Spleen (tissue), 11 donors: Measurements from ENCODE around the gene SPON1. TPM values are rescaled to one million over a fixed set of nuclear protein-coding genes. Genes with fewer than 3 reads are reported as not detected.
A peak's percentile ranks its signal among the peaks of the same experiment; 100 is the strongest.

Source experiments
- DNase-seq: peaks from one replicate; pipeline ENCODE4 v3.0.0-alpha.2; 2020
- H3K27ac ChIP-seq, 8 donors: fragments of 200-600 bp; sonication (generic) in 7 of 8; 1 replicate in 4 of 8; 2 replicates in 4 of 8; pipeline versions ENCODE4 v1.5.0 to v1.8.0; 2016 to 2021; ENCODE audit warnings: inconsistent platforms in 4 of 8, mild to moderate bottlenecking in 4 of 8, moderate library complexity in 1 of 8
- H3K27me3 ChIP-seq, 7 donors: fragments of 200-600 bp; sonication (generic) in 6 of 7; replicated peaks in 1 of 7; 1 replicate in 4 of 7; 2 replicates in 3 of 7; pipeline versions ENCODE4 v1.5.0 to v1.8.0; 2016 to 2021; ENCODE audit warnings: inconsistent platforms in 3 of 7, mild to moderate bottlenecking in 1 of 7
- H3K36me3 ChIP-seq, 6 donors: fragments of 200-600 bp; sonication (generic) in 5 of 6; 1 replicate in 4 of 6; 2 replicates in 2 of 6; pipeline versions ENCODE4 v1.5.0 to v1.8.0; 2016 to 2021; ENCODE audit warnings: inconsistent platforms in 2 of 6
- H3K4me1 ChIP-seq, 6 donors: fragments of 200-600 bp; sonication (generic) in 5 of 6; 1 replicate in 3 of 6; 2 replicates in 3 of 6; pipeline versions ENCODE4 v1.5.0 to v1.8.0; 2016 to 2021; ENCODE audit warnings: inconsistent platforms in 3 of 6
- H3K4me3 ChIP-seq, 8 donors: fragments of 200-600 bp; sonication (generic) in 7 of 8; 1 replicate in 4 of 8; 2 replicates in 4 of 8; pipeline versions ENCODE4 v1.5.0 to v1.8.0; 2016 to 2021; ENCODE audit warnings: inconsistent platforms in 4 of 8, mild to moderate bottlenecking in 4 of 8, moderate library complexity in 2 of 8
- H3K9me3 ChIP-seq, 8 donors: fragments of 200-600 bp; sonication (generic) in 7 of 8; 1 replicate in 4 of 8; 2 replicates in 4 of 8; pipeline versions ENCODE4 v1.5.0 to v1.8.0; 2016 to 2021; ENCODE audit warnings: inconsistent platforms in 4 of 8
- CTCF ChIP-seq, 11 experiments: fragments of 200-600 bp in 7 of 11; fragments of 450-650 bp in 4 of 11; sonication (generic) in 4 of 11; IDR thresholded peaks in 8 of 11; conservative IDR thresholded peaks in 3 of 11; 1 replicate in 7 of 11; 2 replicates in 4 of 11; pipeline versions ENCODE4 v1.4.0 to v1.8.0; 2016 to 2021; ENCODE audit warnings: antibody characterized with exemption in 11 of 11, inconsistent platforms in 4 of 11, mild to moderate bottlenecking in 1 of 11
- POLR2A ChIP-seq, 3 donors: fragments of 450-650 bp; IDR thresholded peaks; one replicate each; pipeline ENCODE4 v1.5.1; 2017; ENCODE audit warnings: antibody characterized with exemption in 3 of 3, mild to moderate bottlenecking in 1 of 3
- POLR2AphosphoS5 ChIP-seq, 3 donors: sonication (generic); formaldehyde crosslinking; IDR thresholded peaks; one replicate each; pipeline ENCODE4 v1.5.1; 2017; ENCODE audit warnings: antibody characterized with exemption in 3 of 3
- WGBS, 5 donors: extraction: QIAGEN DNeasy Blood & Tissue Kit in 3 of 5; methylation state at CpG; one replicate each; pipeline versions ENCODE4 v1.1.5 to v1.1.7; 2013 to 2018; 5-methylcytosine and 5-hydroxymethylcytosine counted together
- intact Hi-C: fragments of 100-400 bp; cut with DNase I; formaldehyde crosslinking; loops from one replicate; pipeline ENCODE4 v1.15.0; 2023; ENCODE audit warnings: low total_unique reads
- polyA plus RNA-seq, 3 donors: library from polyadenylated mRNA; stranded (reverse); fragments of 200-250 nt; gene quantifications; one replicate each; pipeline ENCODE4 v1.2.1, GENCODE V29; 2013
- total RNA-seq, 7 donors: library from RNA; depleted of rRNA in 3 of 7; stranded (reverse); fragments of >200 nt in 3 of 7; fragmentation: NEBNext Ultra II Directional in 4 of 7; extraction: Animal tissue kit (Norgen Biotek cat#: 25700) in 4 of 7; gene quantifications; one replicate each; pipeline versions ENCODE4 v1.1.0 to v1.2.1, GENCODE V29; 2016 to 2021
- donor health status: healthy with polysubstance abuse.
- donor health status: DM: no; HTN: no; CAD: no; lungs with moderate emphysema.
- donor health status: DM: no; HTN: no; CAD: no.
- donor health status: Bipolar disorder and iron deficiency.
- donor health status: healthy.
- donor health status: DM: no; HTN: no; CAD: no.
- donor health status: DM: yes; HTN: yes; CAD: no.

SPON1 gene
- total and polyA plus RNA-seq, 10 donors: 0.72 to 99.2 (median 10.1) TPM

GRCh38 chr11:14299921-14300320, 337.4 kb downstream of the SPON1 start:
- no peak for DNase-seq
- no peaks in the 10 kb centered on the region for H3K27me3 ChIP-seq
- H3K36me3 ChIP-seq: peaks cover 0 to 1% (median 0%) of the 10 kb centered on the region in 6 donors
- H3K9me3 ChIP-seq: no peaks in the 10 kb centered on the region
- 71 to 93% (median 79%) methylated on average over 1 of the region's 1 CpG for WGBS, 5 donors
- no peak for TF ChIP-seq POLR2AphosphoS5 (IDR thresholded peaks at IDR 0.05)
- TF ChIP-seq CTCF (IDR thresholded peaks at IDR 0.05 in 8 of 11, conservative IDR thresholded peaks at IDR 0.05 in 3 of 11): no peak
- no peak for TF ChIP-seq POLR2A (IDR thresholded peaks at IDR 0.05)
- no peak overlapping the region for H3K4me3 ChIP-seq
- peaks cover 11 to 73% (median 27%) of the 10 kb centered on the region in 6 donors for H3K4me1 ChIP-seq
- H3K27ac ChIP-seq: no peak overlapping the region
- intact Hi-C loops: loop anchor here (5.0 kb wide), 1 partner anchor 152 kb away; no protein-coding TSS in a partner anchor

DNA sequence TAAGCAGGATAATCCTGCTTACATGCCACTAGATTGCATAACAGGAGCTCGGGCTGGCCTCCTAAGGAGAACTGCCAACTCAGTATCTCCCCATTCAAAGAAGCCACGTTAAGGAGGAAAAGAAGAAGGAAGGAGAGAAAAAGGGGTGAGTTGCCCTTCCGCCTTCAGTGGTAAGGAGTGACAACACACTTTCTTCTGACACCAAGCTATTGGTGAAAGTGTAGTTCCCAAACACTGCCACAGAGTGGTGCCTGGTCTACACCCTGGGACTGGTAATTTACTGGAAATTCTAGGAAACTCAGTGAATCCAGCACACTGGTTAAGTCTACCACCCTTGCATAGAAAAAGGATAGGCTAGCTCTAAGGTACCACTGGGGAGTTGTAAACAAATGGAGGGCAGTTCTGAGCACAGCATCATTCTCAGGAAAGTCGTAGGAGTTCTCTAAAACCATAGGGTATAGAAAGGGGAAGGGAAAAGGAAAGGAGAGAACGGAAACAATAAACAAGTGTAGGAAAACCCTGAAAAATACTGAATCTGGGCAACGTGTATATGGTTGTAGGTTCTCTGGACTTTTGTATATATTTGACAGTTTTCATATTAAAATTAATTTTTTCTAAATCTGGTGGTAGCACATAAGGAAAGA, 338.3 kb downstream of the SPON1 start:
- DNase-seq: no peak
- H3K27me3 ChIP-seq: no peaks in the 10 kb centered on the region
- H3K9me3 ChIP-seq: no peaks in the 10 kb centered on the region
- TF ChIP-seq POLR2AphosphoS5 (IDR thresholded peaks at IDR 0.05): peak in 1 of 3 donors; percentile 39
- no peak for TF ChIP-seq POLR2A (IDR thresholded peaks at IDR 0.05)
- TF ChIP-seq CTCF (IDR thresholded peaks at IDR 0.05 in 8 of 11, conservative IDR thresholded peaks at IDR 0.05 in 3 of 11): peak; percentile 36 to 85 (median 78)
- peaks cover 11 to 81% (median 28%) of the 10 kb centered on the region in 6 donors for H3K4me1 ChIP-seq
- intact Hi-C loops: loop anchor here (5.0 kb wide), 1 partner anchor 152 kb away; no protein-coding TSS in a partner anchor
- WGBS, 5 donors: 23 to 32% (median 24%) methylated on average over 6 of the region's 6 CpGs
- H3K36me3 ChIP-seq: no peaks in the 10 kb centered on the region
- H3K4me3 ChIP-seq: no peak overlapping the region
- no peak overlapping the region for H3K27ac ChIP-seq

GRCh38 chr11:14304601-14305000, 342.1 kb downstream of the SPON1 start:
- no peak for TF ChIP-seq CTCF (IDR thresholded peaks at IDR 0.05 in 8 of 11, conservative IDR thresholded peaks at IDR 0.05 in 3 of 11)
- TF ChIP-seq POLR2AphosphoS5 (IDR thresholded peaks at IDR 0.05): no peak
- no peak for TF ChIP-seq POLR2A (IDR thresholded peaks at IDR 0.05)
- no peak overlapping the region for H3K27ac ChIP-seq
- peaks cover 19 to 99% (median 51%) of the 10 kb centered on the region in 6 donors for H3K4me1 ChIP-seq
- no peaks in the 10 kb centered on the region for H3K9me3 ChIP-seq
- H3K27me3 ChIP-seq: no peaks in the 10 kb centered on the region
- DNase-seq: no peak
- no peak overlapping the region for H3K4me3 ChIP-seq
- H3K36me3 ChIP-seq: no peaks in the 10 kb centered on the region
- intact Hi-C loops: loop anchor here (5.0 kb wide), 1 partner anchor 148 kb away; no protein-coding TSS in a partner anchor

- Histone ChIP-seq H3K9me3 (no peaks in the 10 kb centered on the region), H3K27ac (no peak overlapping the region), H3K4me3 (no peak overlapping the region), H3K27me3 (no peaks in the 10 kb centered on the region), H3K4me1 (peaks cover 20 to 99% (median 54%) of the 10 kb centered on the region in 6 donors), H3K36me3 (no peaks in the 10 kb centered on the region)
- TF ChIP-seq POLR2A (IDR thresholded peaks at IDR 0.05) (no peak), POLR2AphosphoS5 (IDR thresholded peaks at IDR 0.05) (no peak), CTCF (IDR thresholded peaks at IDR 0.05 in 8 of 11, conservative IDR thresholded peaks at IDR 0.05 in 3 of 11) (no peak)
- intact Hi-C loops: no loop called here
- 96 to 98% (median 98%) methylated on average over 7 of the region's 7 CpGs for WGBS, 5 donors
- no peak for DNase-seq
Measured at GRCh38 chr11:14305649-14306048, 343.1 kb downstream of the SPON1 start.
